ENCODE results near the gene CLEC19A.

CLEC19A gene

DNA sequence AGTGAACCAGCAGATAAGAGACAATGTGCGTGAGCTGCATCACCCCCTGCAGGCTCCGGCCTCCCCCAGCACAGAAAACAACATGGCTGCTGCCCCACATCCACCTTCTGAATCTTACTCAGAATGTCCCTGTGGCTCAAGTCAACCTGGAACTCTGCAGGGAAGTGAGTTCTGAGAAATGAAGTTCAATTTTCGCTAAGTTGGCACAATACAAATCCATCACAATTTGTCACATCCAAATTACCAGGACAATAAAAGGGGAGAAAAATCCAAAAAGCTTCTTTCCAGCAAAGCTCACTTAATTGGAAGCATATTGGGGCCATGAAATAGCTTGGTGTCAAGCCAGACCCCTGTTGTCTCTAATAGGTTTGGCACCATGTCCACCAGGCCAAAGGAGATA, 38.1 kb downstream of the CLEC19A start:
- H3K27ac ChIP-seq (ENCODE audit: low read depth, low read length): no peak overlapping the region
- H3F3A ChIP-seq (ENCODE audit: control insufficient read depth, insufficient read depth): no peaks in the 10 kb centered on the region
- H3K79me2 ChIP-seq (ENCODE audit: control insufficient read depth, low read length): no peaks in the 10 kb centered on the region
- H3K4me2 ChIP-seq (ENCODE audit: low read length): no peak overlapping the region
- no peaks in the 10 kb centered on the region for H3K9me2 ChIP-seq (replicated peaks; ENCODE audit: control insufficient read depth, low read length)
- no peak overlapping the region for H3K4me3 ChIP-seq (ENCODE audit: low read length)
- no peaks in the 10 kb centered on the region for H3K4me1 ChIP-seq (ENCODE audit: control insufficient read depth, low read length)
- no peaks in the 10 kb centered on the region for H3K27me3 ChIP-seq (ENCODE audit: control insufficient read depth, low read length)
- TF ChIP-seq, protein P1, sequence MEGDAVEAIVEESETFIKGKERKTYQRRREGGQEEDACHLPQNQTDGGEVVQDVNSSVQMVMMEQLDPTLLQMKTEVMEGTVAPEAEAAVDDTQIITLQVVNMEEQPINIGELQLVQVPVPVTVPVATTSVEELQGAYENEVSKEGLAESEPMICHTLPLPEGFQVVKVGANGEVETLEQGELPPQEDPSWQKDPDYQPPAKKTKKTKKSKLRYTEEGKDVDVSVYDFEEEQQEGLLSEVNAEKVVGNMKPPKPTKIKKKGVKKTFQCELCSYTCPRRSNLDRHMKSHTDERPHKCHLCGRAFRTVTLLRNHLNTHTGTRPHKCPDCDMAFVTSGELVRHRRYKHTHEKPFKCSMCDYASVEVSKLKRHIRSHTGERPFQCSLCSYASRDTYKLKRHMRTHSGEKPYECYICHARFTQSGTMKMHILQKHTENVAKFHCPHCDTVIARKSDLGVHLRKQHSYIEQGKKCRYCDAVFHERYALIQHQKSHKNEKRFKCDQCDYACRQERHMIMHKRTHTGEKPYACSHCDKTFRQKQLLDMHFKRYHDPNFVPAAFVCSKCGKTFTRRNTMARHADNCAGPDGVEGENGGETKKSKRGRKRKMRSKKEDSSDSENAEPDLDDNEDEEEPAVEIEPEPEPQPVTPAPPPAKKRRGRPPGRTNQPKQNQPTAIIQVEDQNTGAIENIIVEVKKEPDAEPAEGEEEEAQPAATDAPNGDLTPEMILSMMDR (IDR thresholded peaks at IDR 0.05; ENCODE audit: low read depth, low read length, poor library complexity, severe bottlenecking): no peak
- no peak for TF ChIP-seq EZH2phosphoT487 (IDR thresholded peaks at IDR 0.05; ENCODE audit: borderline replicate concordance, low read length)
- H3K9me3 ChIP-seq (ENCODE audit: control insufficient read depth, insufficient read depth, low read length): no peaks in the 10 kb centered on the region
- H3K36me3 ChIP-seq (ENCODE audit: control insufficient read depth, low read length): no peaks in the 10 kb centered on the region
- H4K20me1 ChIP-seq (ENCODE audit: control insufficient read depth, insufficient read depth, low read depth, low read length): no peaks in the 10 kb centered on the region

DNA sequence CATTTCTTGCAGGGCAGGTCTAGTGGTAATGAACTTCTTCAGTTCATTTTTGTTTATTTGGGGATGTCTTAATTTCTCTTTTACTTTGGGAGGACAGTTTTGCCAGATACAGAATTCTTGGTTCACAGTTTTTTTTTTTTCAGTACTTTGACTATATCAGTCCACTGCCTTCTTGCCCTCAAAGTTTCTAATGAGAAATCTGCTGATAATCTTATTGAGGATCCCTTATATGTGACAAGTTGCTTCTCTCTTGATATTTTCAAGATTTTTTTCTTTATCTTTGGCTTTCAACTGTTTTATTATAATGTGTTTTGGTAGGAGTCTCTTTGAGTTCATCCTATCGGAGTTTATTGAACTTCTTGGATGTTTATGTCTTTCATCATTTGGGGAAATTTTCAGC, 42.8 kb downstream of the CLEC19A start:
- no peaks in the 10 kb centered on the region for H3K9me2 ChIP-seq (replicated peaks; ENCODE audit: control insufficient read depth, low read length)
- H3K4me1 ChIP-seq (ENCODE audit: control insufficient read depth, low read length): no peaks in the 10 kb centered on the region
- H4K20me1 ChIP-seq (ENCODE audit: control insufficient read depth, insufficient read depth, low read depth, low read length): no peaks in the 10 kb centered on the region
- no peaks in the 10 kb centered on the region for H3K27me3 ChIP-seq (ENCODE audit: control insufficient read depth, low read length)
- no peak for TF ChIP-seq EZH2phosphoT487 (IDR thresholded peaks at IDR 0.05; ENCODE audit: borderline replicate concordance, low read length)
- TF ChIP-seq, protein P1 (IDR thresholded peaks at IDR 0.05; ENCODE audit: low read depth, low read length, poor library complexity, severe bottlenecking): no peak
- no peak overlapping the region for H3K4me2 ChIP-seq (ENCODE audit: low read length)
- H3K27ac ChIP-seq (ENCODE audit: low read depth, low read length): no peak overlapping the region
- no peaks in the 10 kb centered on the region for H3K36me3 ChIP-seq (ENCODE audit: control insufficient read depth, low read length)
- H3K9me3 ChIP-seq (ENCODE audit: control insufficient read depth, insufficient read depth, low read length): no peaks in the 10 kb centered on the region
- H3K4me3 ChIP-seq (ENCODE audit: low read length): no peak overlapping the region
- no peaks in the 10 kb centered on the region for H3K79me2 ChIP-seq (ENCODE audit: control insufficient read depth, low read length)
- H3F3A ChIP-seq (ENCODE audit: control insufficient read depth, insufficient read depth): no peaks in the 10 kb centered on the region

DNA sequence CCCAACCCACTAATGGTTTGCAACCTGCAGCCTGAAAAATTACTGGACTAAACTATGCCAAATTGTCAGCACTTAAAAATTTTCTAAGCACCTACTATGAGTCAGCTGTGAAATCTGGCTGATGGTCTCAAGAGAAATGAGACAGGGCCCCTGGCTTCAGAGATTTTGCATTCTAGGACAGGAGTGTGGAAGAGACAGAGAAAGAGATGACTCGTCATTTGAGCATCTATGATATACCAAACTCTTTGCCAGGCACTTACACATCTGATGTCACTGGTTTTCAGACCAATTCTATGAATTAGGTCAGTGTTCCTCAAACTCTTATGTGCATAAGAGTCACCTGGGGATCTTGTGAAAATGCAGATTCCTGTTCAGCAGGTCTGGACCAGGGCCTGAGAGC, 44.4 kb downstream of the CLEC19A start:
- H3K36me3 ChIP-seq (ENCODE audit: control insufficient read depth, low read length): no peaks in the 10 kb centered on the region
- no peak for TF ChIP-seq EZH2phosphoT487 (IDR thresholded peaks at IDR 0.05; ENCODE audit: borderline replicate concordance, low read length)
- no peaks in the 10 kb centered on the region for H3K9me3 ChIP-seq (ENCODE audit: control insufficient read depth, insufficient read depth, low read length)
- no peaks in the 10 kb centered on the region for H3K4me1 ChIP-seq (ENCODE audit: control insufficient read depth, low read length)
- no peaks in the 10 kb centered on the region for H4K20me1 ChIP-seq (ENCODE audit: control insufficient read depth, insufficient read depth, low read depth, low read length)
- no peaks in the 10 kb centered on the region for H3K9me2 ChIP-seq (replicated peaks; ENCODE audit: control insufficient read depth, low read length)
- no peak overlapping the region for H3K4me2 ChIP-seq (ENCODE audit: low read length)
- no peak overlapping the region for H3K27ac ChIP-seq (ENCODE audit: low read depth, low read length)
- H3K79me2 ChIP-seq (ENCODE audit: control insufficient read depth, low read length): no peaks in the 10 kb centered on the region
- no peaks in the 10 kb centered on the region for H3K27me3 ChIP-seq (ENCODE audit: control insufficient read depth, low read length)
- H3F3A ChIP-seq (ENCODE audit: control insufficient read depth, insufficient read depth): no peaks in the 10 kb centered on the region
- H3K4me3 ChIP-seq (ENCODE audit: low read length): no peak overlapping the region

DNA sequence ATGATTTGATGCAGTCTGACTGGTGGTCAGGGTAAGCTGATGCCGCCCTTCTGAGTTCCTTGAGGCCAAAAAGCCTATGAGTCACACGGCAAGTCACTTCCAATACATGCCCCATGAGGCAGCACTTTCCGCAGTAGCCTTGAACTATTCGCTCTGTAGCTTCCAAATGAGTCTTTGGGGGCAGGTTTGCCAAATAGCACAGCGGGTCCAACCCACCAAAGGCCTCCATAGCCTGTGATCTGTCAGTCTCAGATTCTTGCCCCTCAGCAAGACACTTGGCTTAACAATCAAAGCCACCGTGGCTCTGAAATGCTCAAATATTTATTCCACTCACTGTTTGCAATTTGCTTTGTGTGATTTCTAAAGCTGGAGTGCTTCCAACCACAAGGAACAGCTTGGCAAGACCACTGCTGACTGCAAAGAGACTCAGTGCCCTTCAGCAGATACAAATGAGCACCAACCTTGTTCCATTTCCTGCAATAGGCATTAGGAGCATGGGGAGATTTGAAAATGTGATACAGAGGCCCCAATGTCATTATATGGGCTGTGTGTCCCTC, 45.4 kb downstream of the CLEC19A start:
- H3K4me2 ChIP-seq (ENCODE audit: low read length): no peak overlapping the region

More for the DNA sequence above, 45.4 kb downstream of the CLEC19A start:
- H4K20me1 ChIP-seq (ENCODE audit: control insufficient read depth, insufficient read depth, low read depth, low read length): no peaks in the 10 kb centered on the region
- no peak overlapping the region for H3K27ac ChIP-seq (ENCODE audit: low read depth, low read length)
- H3K4me1 ChIP-seq (ENCODE audit: control insufficient read depth, low read length): no peaks in the 10 kb centered on the region
- no peaks in the 10 kb centered on the region for H3K27me3 ChIP-seq (ENCODE audit: control insufficient read depth, low read length)
- no peaks in the 10 kb centered on the region for H3K36me3 ChIP-seq (ENCODE audit: control insufficient read depth, low read length)
- no peaks in the 10 kb centered on the region for H3K9me3 ChIP-seq (ENCODE audit: control insufficient read depth, insufficient read depth, low read length)
- TF ChIP-seq EZH2phosphoT487 (IDR thresholded peaks at IDR 0.05; ENCODE audit: borderline replicate concordance, low read length): no peak
- TF ChIP-seq, protein P1 (IDR thresholded peaks at IDR 0.05; ENCODE audit: low read depth, low read length, poor library complexity, severe bottlenecking): no peak
- no peaks in the 10 kb centered on the region for H3K79me2 ChIP-seq (ENCODE audit: control insufficient read depth, low read length)
- no peak overlapping the region for H3K4me3 ChIP-seq (ENCODE audit: low read length)
- H3F3A ChIP-seq (ENCODE audit: control insufficient read depth, insufficient read depth): no peaks in the 10 kb centered on the region
- no peaks in the 10 kb centered on the region for H3K9me2 ChIP-seq (replicated peaks; ENCODE audit: control insufficient read depth, low read length)
